HCT116 (cell line): ENCODE data around the gene DMAC2. TPM values are rescaled to one million over a fixed set of nuclear protein-coding genes. Genes with fewer than 3 reads are reported as not detected.

Experiments
- ATAC-seq: fragments of 200-7000 bp; cut with Tn5 transposase; 2 replicates; pipeline ENCODE4 v1.9.1; 2020; ENCODE audit warnings: mild to moderate bottlenecking, moderate library complexity
- BruUV-seq: library from RNA; stranded (reverse); fragments of 400-500 nt; replicated peaks from 2 replicates; lab custom pipeline; 2021; lab: Mats Ljungman, UMichigan
- CTCF ChIA-PET: fragments of 300-600 bp; sonication (Branson Sonifier 250); formaldehyde crosslinking; loops from one replicate; lab custom pipeline; 2021; ENCODE audit warnings: antibody characterized with exemption; lab: Charles Lee
- POLR2A ChIA-PET: fragments of 300-600, 350-600 bp; sonication (Branson Sonifier 250); formaldehyde crosslinking; loops from one replicate; lab custom pipeline; 2021; ENCODE audit warnings: antibody characterized with exemption; lab: Charles Lee
- RAD21 ChIA-PET, 2 experiments: fragments of 300-600 bp; sonication (Branson Sonifier 250); formaldehyde crosslinking; loops; one replicate each; lab custom pipeline; 2023; ENCODE audit warnings: low total read pairs in 2 of 2; ENCODE audit not compliant: uncharacterized antibody in 2 of 2, unreplicated experiment in 2 of 2, low non-redundant PET in 1 of 2; lab: Charles Lee
- DNase-seq: peaks from one replicate; pipeline ENCODE4 v3.0.0-alpha.2; 2010; ENCODE audit warnings: low read depth, low spot score
- H2AFZ ChIP-seq: fragments of 200-600 bp; shearing (Covaris generic), sonication (generic); 2 replicates; pipeline ENCODE4 v1.6.1; 2017; ENCODE audit warnings: low read depth, mixed run types, mixed read lengths, antibody characterized with exemption, low read length; ENCODE audit not compliant: poor library complexity, severe bottlenecking
- H3K27ac ChIP-seq: 2 replicates; pipeline ENCODE4 v1.5.1; 2012; ENCODE audit warnings: low read depth, low read length
- H3K27me3 ChIP-seq: fragments of 200-600 bp; sonication (generic); 2 replicates; pipeline ENCODE4 v1.6.1; 2016; ENCODE audit warnings: mixed run types, low read length, mixed read lengths; ENCODE audit not compliant: insufficient read depth
- H3K36me3 ChIP-seq, 2 experiments: fragments of 200-500 bp in 1 of 2; fragments of 200-600 bp in 1 of 2; sonication (Bioruptor generic) in 1 of 2; sonication (generic) in 1 of 2; 2 replicates each; pipeline versions ENCODE4 v1.5.1 to v1.6.1; 2014 to 2016; ENCODE audit warnings: low read length in 2 of 2, inconsistent platforms in 1 of 2, mixed read lengths in 1 of 2, mixed run types in 1 of 2; ENCODE audit not compliant: insufficient read depth in 2 of 2, control insufficient read depth in 1 of 2
- H3K4me1 ChIP-seq, 2 experiments: fragments of 200-600 bp in 1 of 2; sonication (generic) in 1 of 2; 2 replicates each; pipeline versions ENCODE4 v1.5.1 to v1.6.1; 2012 to 2017; ENCODE audit warnings: low read length in 2 of 2, inconsistent platforms in 1 of 2, mild to moderate bottlenecking in 1 of 2, mixed read lengths in 1 of 2, mixed run types in 1 of 2, moderate library complexity in 1 of 2; ENCODE audit not compliant: insufficient read depth in 2 of 2, control insufficient read depth in 1 of 2
- H3K4me2 ChIP-seq: fragments of 200-600 bp; sonication (generic); 2 replicates; pipeline ENCODE4 v1.6.1; 2017; ENCODE audit warnings: mixed run types, low read length, mixed read lengths
- H3K4me3 ChIP-seq, 2 experiments: fragments of 200-600 bp in 1 of 2; sonication (generic) in 1 of 2; replicated peaks in 1 of 2; 2 replicates each; pipeline ENCODE4 v1.5.1; 2011 to 2016; ENCODE audit warnings: low read length in 2 of 2, control low read depth in 1 of 2, low read depth in 1 of 2, mild to moderate bottlenecking in 1 of 2, mixed read lengths in 1 of 2, mixed run types in 1 of 2
- H3K79me2 ChIP-seq: fragments of 200-600 bp; sonication (generic); 2 replicates; pipeline ENCODE4 v1.6.1; 2017; ENCODE audit warnings: mild to moderate bottlenecking, mixed run types, low read length, moderate library complexity, mixed read lengths; ENCODE audit not compliant: insufficient read depth
- H3K9ac ChIP-seq: fragments of 200-600 bp; sonication (generic); 2 replicates; pipeline ENCODE4 v1.6.1; 2016; ENCODE audit warnings: low read length, mixed read lengths
- H3K9me2 ChIP-seq: fragments of 200-600 bp; sonication (generic), shearing (Covaris generic); 2 replicates; pipeline ENCODE4 v1.6.1; 2017; ENCODE audit warnings: mixed run types, mild to moderate bottlenecking, moderate library complexity; ENCODE audit not compliant: insufficient read depth
- H3K9me3 ChIP-seq, 2 experiments: fragments of 200-500 bp in 1 of 2; fragments of 200-600 bp in 1 of 2; sonication (Bioruptor generic) in 1 of 2; sonication (generic) in 1 of 2; 2 replicates each; pipeline ENCODE4 v1.6.1; 2014 to 2017; ENCODE audit warnings: low read length in 2 of 2, mixed read lengths in 2 of 2, inconsistent platforms in 1 of 2, low read depth in 1 of 2, mild to moderate bottlenecking in 1 of 2, mixed run types in 1 of 2, moderate library complexity in 1 of 2; ENCODE audit not compliant: control insufficient read depth in 1 of 2, insufficient read depth in 1 of 2
- H4K20me1 ChIP-seq: fragments of 200-600 bp; sonication (generic), shearing (Covaris generic); 2 replicates; pipeline ENCODE4 v1.6.1; 2017; ENCODE audit warnings: mixed run types, mild to moderate bottlenecking, moderate library complexity; ENCODE audit not compliant: insufficient read depth
- ATF3 ChIP-seq: IDR thresholded peaks from 2 replicates; pipeline ENCODE4 v1.6.1; 2012
- CEBPB ChIP-seq: IDR thresholded peaks from 2 replicates; pipeline ENCODE4 v1.6.1; 2012; ENCODE audit warnings: low read depth
- EZH2 ChIP-seq: fragments of 200-600 bp; sonication (generic); IDR thresholded peaks from 2 replicates; pipeline ENCODE4 v1.6.1; 2017; ENCODE audit warnings: antibody characterized with exemption, mixed run types
- POLR2AphosphoS5 ChIP-seq: IDR thresholded peaks from 2 replicates; pipeline ENCODE4 v1.6.1; 2011; ENCODE audit warnings: mild to moderate bottlenecking, low read depth, low read length, moderate library complexity
- RAD21 ChIP-seq: IDR thresholded peaks from 2 replicates; pipeline ENCODE4 v1.6.1; 2012; ENCODE audit warnings: low read depth, mild to moderate bottlenecking
- REST ChIP-seq: IDR thresholded peaks from 2 replicates; pipeline ENCODE4 v1.6.1; 2012; ENCODE audit warnings: low read depth
- SIN3A ChIP-seq: IDR thresholded peaks from 2 replicates; pipeline ENCODE4 v1.6.1; 2012; ENCODE audit warnings: low read depth
- TCF7L2 ChIP-seq: IDR thresholded peaks from 2 replicates; pipeline ENCODE4 v1.7.0; 2011; ENCODE audit warnings: borderline replicate concordance, inconsistent platforms; ENCODE audit not compliant: insufficient read depth, insufficient read length; ENCODE audit errors: extremely low read depth
- YY1 ChIP-seq: IDR thresholded peaks from 2 replicates; pipeline ENCODE4 v1.6.1; 2011; ENCODE audit warnings: low read length, low read depth, moderate library complexity, mild to moderate bottlenecking; ENCODE audit not compliant: insufficient replicate concordance; ENCODE audit errors: extremely low read depth
- ZBTB33 ChIP-seq: IDR thresholded peaks from 2 replicates; pipeline ENCODE4 v1.6.1; 2011; ENCODE audit warnings: mild to moderate bottlenecking, low read length, moderate library complexity; ENCODE audit not compliant: insufficient replicate concordance; ENCODE audit errors: extremely low read depth
- intact Hi-C: fragments of 100-400 bp; cut with micrococcal nuclease; formaldehyde crosslinking; loops from 2 replicates; pipeline ENCODE4 v1.10.0; 2022
- total RNA-seq: library from RNA; stranded (reverse); gene quantifications from one replicate; pipeline ENCODE4 v1.2.1, GENCODE V29; 2021; ENCODE audit not compliant: unreplicated experiment
- TF ChIP-seq, protein P1 (sequence below): IDR thresholded peaks from 2 replicates; pipeline ENCODE4 v1.6.1; 2012

The DMAC2 gene
- total RNA-seq, 1 experiment from 2014 or later = 65.6 TPM

GRCh38 chr19:41411968-41412265 is 27.8 kb downstream of the DMAC2 start:
- Histone ChIP-seq H3K9ac (no peak overlapping the region), H3K79me2 (no peaks in the 10 kb centered on the region), H3K27ac (no peak overlapping the region), H3K4me2 (no peak overlapping the region), H3K9me2 (no peaks in the 10 kb centered on the region), H3K9me3 (no peaks in the 10 kb centered on the region), H2AFZ (no peak overlapping the region), H3K4me3 (no peak overlapping the region), H3K27me3 (no peaks in the 10 kb centered on the region), H3K4me1 (peaks cover 11 to 13% of the 10 kb centered on the region in 2 experiments; a peak in 3 of 4 replicates), H3K36me3 (peaks cover 0 to 3% of the 10 kb centered on the region in 2 experiments; a peak in 1 of 4 replicates), H4K20me1 (no peaks in the 10 kb centered on the region)
- BruUV-seq = no TSS peak
- intact Hi-C loops = no loop called here
- no peak for DNase-seq
- TF ChIP-seq REST = no peak
- no peak for TF ChIP-seq ZBTB33
- no peak for TF ChIP-seq TCF7L2
- no peak for TF ChIP-seq CEBPB
- no peak for TF ChIP-seq EZH2
- TF ChIP-seq SIN3A = no peak
- no peak for TF ChIP-seq YY1
- TF ChIP-seq, protein P1, sequence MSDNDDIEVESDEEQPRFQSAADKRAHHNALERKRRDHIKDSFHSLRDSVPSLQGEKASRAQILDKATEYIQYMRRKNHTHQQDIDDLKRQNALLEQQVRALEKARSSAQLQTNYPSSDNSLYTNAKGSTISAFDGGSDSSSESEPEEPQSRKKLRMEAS = no peak
- TF ChIP-seq POLR2AphosphoS5 = no peak
- no peak for TF ChIP-seq ATF3
- TF ChIP-seq RAD21 = no peak
- POLR2A ChIA-PET = no interaction called here
- CTCF ChIA-PET = no interaction called here
- no peak for ATAC-seq
- RAD21 ChIA-PET = no interaction called here
